Caco-2 (cell line): Measurements from ENCODE around the gene MT1E. TPM values are rescaled to one million over a fixed set of nuclear protein-coding genes. Genes with fewer than 3 reads are reported as not detected.

Experiments
- BruUV-seq: library from RNA; stranded (reverse); fragments of 400-500 nt; replicated peaks from 2 replicates; lab custom pipeline; 2021; lab: Mats Ljungman, UMichigan
- CTCF ChIA-PET: fragments of 300-600 bp; sonication (Branson Sonifier 250); formaldehyde crosslinking; loops from one replicate; lab custom pipeline; 2022; ENCODE audit warnings: antibody characterized with exemption; lab: Charles Lee
- POLR2A ChIA-PET: fragments of 300-600 bp; sonication (Branson Sonifier 250); formaldehyde crosslinking; loops from one replicate; lab custom pipeline; 2022; ENCODE audit warnings: antibody characterized with exemption; lab: Charles Lee
- DNase-seq, 2 experiments: peaks; one replicate each; pipeline versions ENCODE4 v3.0.0 to v3.0.0-alpha.2; 2020 to 2022
- H3K27me3 ChIP-seq: replicated peaks from 2 replicates; pipeline ENCODE4 v1.6.0; 2011; ENCODE audit warnings: low read length; ENCODE audit not compliant: control insufficient read depth, insufficient read depth
- H3K36me3 ChIP-seq: 2 replicates; pipeline ENCODE4 v1.5.1; 2011; ENCODE audit warnings: low read length; ENCODE audit not compliant: control insufficient read depth, insufficient read depth
- H3K4me1 ChIP-seq: fragments of 250-450 bp; sonication (Bioruptor Pico); 2 replicates; pipeline ENCODE4 v1.5.1; 2020; ENCODE audit warnings: mild to moderate bottlenecking
- H3K4me3 ChIP-seq: 2 replicates; pipeline ENCODE4 v1.5.1; 2011; ENCODE audit warnings: low read depth, mild to moderate bottlenecking, control low read depth, low read length
- H3K9me3 ChIP-seq: fragments of 250-450 bp; sonication (Bioruptor Pico); 2 replicates; pipeline ENCODE4 v1.5.1; 2020; ENCODE audit warnings: mild to moderate bottlenecking, moderate library complexity
- H3K27ac Mint-ChIP-seq: one replicate; pipeline ENCODE4 v1.8.0; 2022; ENCODE audit warnings: mixed read lengths; ENCODE audit not compliant: unreplicated experiment
- H3K27me3 Mint-ChIP-seq: one replicate; pipeline ENCODE4 v1.8.0; 2022; ENCODE audit warnings: mixed read lengths; ENCODE audit not compliant: insufficient read depth, unreplicated experiment
- H3K36me3 Mint-ChIP-seq: one replicate; pipeline ENCODE4 v1.8.0; 2022; ENCODE audit warnings: mild to moderate bottlenecking, mixed read lengths; ENCODE audit not compliant: insufficient read depth, unreplicated experiment
- H3K4me1 Mint-ChIP-seq: one replicate; pipeline ENCODE4 v1.8.0; 2022; ENCODE audit warnings: low read depth, mixed read lengths; ENCODE audit not compliant: unreplicated experiment
- H3K4me3 Mint-ChIP-seq: one replicate; pipeline ENCODE4 v1.8.0; 2022; ENCODE audit warnings: mild to moderate bottlenecking, moderate library complexity, mixed read lengths; ENCODE audit not compliant: unreplicated experiment
- H3K9me3 Mint-ChIP-seq: one replicate; pipeline ENCODE4 v1.8.0; 2022; ENCODE audit warnings: mixed read lengths; ENCODE audit not compliant: unreplicated experiment
- intact Hi-C: fragments of 100-400 bp; cut with micrococcal nuclease; formaldehyde crosslinking; loops from one replicate; pipeline ENCODE4 v1.10.0; 2022; ENCODE audit not compliant: unreplicated experiment
- total RNA-seq: library from RNA; stranded (reverse); gene quantifications from 2 replicates; pipeline ENCODE4 v1.2.3, GENCODE V29; 2022
- TF ChIP-seq, protein P1 (sequence below), 2 experiments: fragments of 200-600 bp in 1 of 2; IDR thresholded peaks; 1 replicate in 1 of 2; 2 replicates in 1 of 2; pipeline versions ENCODE4 v1.5.1 to v1.8.0; 2011 to 2022; ENCODE audit warnings: antibody characterized with exemption in 1 of 2, control low read depth in 1 of 2, inconsistent platforms in 1 of 2, low read depth in 1 of 2, low read length in 1 of 2, mild to moderate bottlenecking in 1 of 2, moderate library complexity in 1 of 2; ENCODE audit not compliant: insufficient read depth in 1 of 2, severe bottlenecking in 1 of 2, unreplicated experiment in 1 of 2

MT1E gene
- total RNA-seq, 1 experiment from 2014 or later = 2.0 TPM

DNA sequence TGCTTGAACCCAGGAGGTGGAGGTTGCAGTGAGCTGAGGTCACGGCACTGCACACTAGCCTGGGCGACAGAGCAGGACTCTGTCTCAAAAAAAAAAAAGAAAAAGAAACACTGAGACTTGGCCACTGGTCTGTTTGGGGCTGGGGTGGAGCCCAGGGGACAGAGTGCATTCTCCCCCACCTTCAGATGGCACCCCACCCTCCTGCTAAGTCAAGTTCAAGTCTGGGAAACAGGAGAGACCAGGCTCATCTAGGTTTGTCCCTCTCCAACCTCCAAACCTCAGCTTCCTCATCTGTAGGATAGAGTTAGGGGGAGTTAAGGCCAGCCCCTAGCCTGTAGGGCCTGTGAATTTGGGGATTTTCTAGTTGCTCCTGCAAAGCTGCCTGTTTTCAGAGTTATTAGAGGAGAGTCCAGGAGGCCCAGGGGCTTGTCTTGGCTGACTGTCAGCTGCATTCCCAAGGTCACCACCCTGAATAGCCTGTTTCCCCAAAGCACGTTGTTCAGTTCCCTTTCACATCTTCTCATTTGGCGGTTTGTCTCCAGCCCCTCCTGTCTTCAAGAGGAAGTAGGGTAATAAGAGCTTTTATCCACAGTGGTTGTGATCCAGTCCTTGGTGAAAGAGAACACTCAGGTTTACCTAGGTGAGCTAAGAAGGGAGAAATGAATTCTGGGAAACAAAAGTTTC is 34.1 kb upstream of the MT1E start:
- no peaks in the 10 kb centered on the region for H3K27me3 ChIP-seq
- H3K4me3 Mint-ChIP-seq = no peak overlapping the region
- H3K4me3 ChIP-seq = no peak overlapping the region
- peaks cover 18% of the 10 kb centered on the region for H3K27me3 Mint-ChIP-seq
- TF ChIP-seq, protein P1, sequence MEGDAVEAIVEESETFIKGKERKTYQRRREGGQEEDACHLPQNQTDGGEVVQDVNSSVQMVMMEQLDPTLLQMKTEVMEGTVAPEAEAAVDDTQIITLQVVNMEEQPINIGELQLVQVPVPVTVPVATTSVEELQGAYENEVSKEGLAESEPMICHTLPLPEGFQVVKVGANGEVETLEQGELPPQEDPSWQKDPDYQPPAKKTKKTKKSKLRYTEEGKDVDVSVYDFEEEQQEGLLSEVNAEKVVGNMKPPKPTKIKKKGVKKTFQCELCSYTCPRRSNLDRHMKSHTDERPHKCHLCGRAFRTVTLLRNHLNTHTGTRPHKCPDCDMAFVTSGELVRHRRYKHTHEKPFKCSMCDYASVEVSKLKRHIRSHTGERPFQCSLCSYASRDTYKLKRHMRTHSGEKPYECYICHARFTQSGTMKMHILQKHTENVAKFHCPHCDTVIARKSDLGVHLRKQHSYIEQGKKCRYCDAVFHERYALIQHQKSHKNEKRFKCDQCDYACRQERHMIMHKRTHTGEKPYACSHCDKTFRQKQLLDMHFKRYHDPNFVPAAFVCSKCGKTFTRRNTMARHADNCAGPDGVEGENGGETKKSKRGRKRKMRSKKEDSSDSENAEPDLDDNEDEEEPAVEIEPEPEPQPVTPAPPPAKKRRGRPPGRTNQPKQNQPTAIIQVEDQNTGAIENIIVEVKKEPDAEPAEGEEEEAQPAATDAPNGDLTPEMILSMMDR (IDR thresholded peaks at IDR 0.05; ENCODE audit: insufficient read depth in 1 of 2, low read depth in 1 of 2, low read length in 1 of 2, severe bottlenecking in 1 of 2, unreplicated experiment in 1 of 2) = no peak
- H3K36me3 ChIP-seq = no peaks in the 10 kb centered on the region
- peaks cover 5% of the 10 kb centered on the region; the same call in 1 of the 2 replicates for H3K9me3 ChIP-seq
- H3K4me1 Mint-ChIP-seq = no peaks in the 10 kb centered on the region
- H3K4me1 ChIP-seq = no peaks in the 10 kb centered on the region
- DNase-seq = no peak
- H3K9me3 Mint-ChIP-seq = no peaks in the 10 kb centered on the region
- ChIA-PET CTCF (interaction anchor here (0.7 to 1.8 kb wide), 3 partner anchors 9 to 111 kb away, joined by 3 to 4 read pairs (median 3); no protein-coding TSS in a partner anchor), POLR2A (no interaction called here)
- intact Hi-C loops = no loop called here
- no TSS peak for BruUV-seq
- no peaks in the 10 kb centered on the region for H3K36me3 Mint-ChIP-seq
- no peak overlapping the region for H3K27ac Mint-ChIP-seq

GRCh38 chr16:56593573-56594291 is 31.8 kb upstream of the MT1E start:
- no peak overlapping the region for H3K27ac Mint-ChIP-seq
- BruUV-seq = no TSS peak
- H3K4me3 ChIP-seq = no peak overlapping the region
- no peaks in the 10 kb centered on the region for H3K27me3 ChIP-seq
- no peaks in the 10 kb centered on the region for H3K4me1 ChIP-seq
- intact Hi-C loops = no loop called here
- TF ChIP-seq, protein P1 (IDR thresholded peaks at IDR 0.05; ENCODE audit: insufficient read depth in 1 of 2, low read depth in 1 of 2, low read length in 1 of 2, severe bottlenecking in 1 of 2, unreplicated experiment in 1 of 2) = no peak
- peaks cover 13% of the 10 kb centered on the region for H3K27me3 Mint-ChIP-seq
- peaks cover 5% of the 10 kb centered on the region; the same call in 1 of the 2 replicates for H3K9me3 ChIP-seq
- CTCF ChIA-PET = no interaction called here
- no peaks in the 10 kb centered on the region for H3K9me3 Mint-ChIP-seq
- POLR2A ChIA-PET = no interaction called here
- no peaks in the 10 kb centered on the region for H3K36me3 ChIP-seq
- no peak overlapping the region for H3K4me3 Mint-ChIP-seq
- DNase-seq = no peak
- no peaks in the 10 kb centered on the region for H3K36me3 Mint-ChIP-seq
- H3K4me1 Mint-ChIP-seq = no peaks in the 10 kb centered on the region

- no peak overlapping the region for H3K4me3 Mint-ChIP-seq
- Histone ChIP-seq H3K4me3 (no peak overlapping the region), H3K36me3 (no peaks in the 10 kb centered on the region), H3K4me1 (no peaks in the 10 kb centered on the region), H3K27me3 (no peaks in the 10 kb centered on the region), H3K9me3 (peaks cover 5% of the 10 kb centered on the region; the same call in 1 of the 2 replicates)
- H3K4me1 Mint-ChIP-seq = no peaks in the 10 kb centered on the region
- peaks cover 10% of the 10 kb centered on the region for H3K27me3 Mint-ChIP-seq
- no peak overlapping the region for H3K27ac Mint-ChIP-seq
- no TSS peak for BruUV-seq
- DNase-seq = no peak
- intact Hi-C loops = no loop called here
- ChIA-PET CTCF (no interaction called here), POLR2A (no interaction called here)
- H3K36me3 Mint-ChIP-seq = no peaks in the 10 kb centered on the region
- no peaks in the 10 kb centered on the region for H3K9me3 Mint-ChIP-seq
- TF ChIP-seq, protein P1 (IDR thresholded peaks at IDR 0.05; ENCODE audit: insufficient read depth in 1 of 2, low read depth in 1 of 2, low read length in 1 of 2, severe bottlenecking in 1 of 2, unreplicated experiment in 1 of 2) = no peak
Observed at GRCh38 chr16:56594292-56594619, 31.3 kb upstream of the MT1E start.
